ENCODE data around the gene TMCC1.

DNA sequence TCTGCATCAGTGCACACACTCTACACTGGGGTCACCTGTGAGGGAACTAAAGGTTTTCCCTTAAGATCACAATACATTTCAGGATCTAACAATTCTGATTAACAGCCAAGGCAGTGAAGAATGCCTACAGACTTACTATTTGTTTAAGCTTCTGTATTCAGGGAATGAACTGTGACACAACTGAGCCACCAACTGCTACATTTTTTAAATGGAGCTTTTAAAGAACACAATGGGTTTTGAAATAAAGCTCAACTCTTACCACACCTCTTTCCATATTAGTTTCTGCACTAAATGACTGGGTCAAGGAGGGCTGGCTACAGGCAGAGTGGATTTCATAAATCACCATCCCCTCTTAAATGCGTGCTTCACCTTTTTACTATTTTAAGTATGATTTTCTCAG lies 100.2 kb downstream of the TMCC1 start:
- no peak for TF ChIP-seq RARB (CRISPR knock-in tag; IDR thresholded peaks at IDR 0.05)
- TF ChIP-seq, protein P1, sequence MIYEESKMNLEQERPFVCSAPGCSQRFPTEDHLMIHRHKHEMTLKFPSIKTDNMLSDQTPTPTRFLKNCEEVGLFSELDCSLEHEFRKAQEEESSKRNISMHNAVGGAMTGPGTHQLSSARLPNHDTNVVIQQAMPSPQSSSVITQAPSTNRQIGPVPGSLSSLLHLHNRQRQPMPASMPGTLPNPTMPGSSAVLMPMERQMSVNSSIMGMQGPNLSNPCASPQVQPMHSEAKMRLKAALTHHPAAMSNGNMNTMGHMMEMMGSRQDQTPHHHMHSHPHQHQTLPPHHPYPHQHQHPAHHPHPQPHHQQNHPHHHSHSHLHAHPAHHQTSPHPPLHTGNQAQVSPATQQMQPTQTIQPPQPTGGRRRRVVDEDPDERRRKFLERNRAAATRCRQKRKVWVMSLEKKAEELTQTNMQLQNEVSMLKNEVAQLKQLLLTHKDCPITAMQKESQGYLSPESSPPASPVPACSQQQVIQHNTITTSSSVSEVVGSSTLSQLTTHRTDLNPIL (CRISPR knock-in tag; IDR thresholded peaks at IDR 0.05; ENCODE audit: low read depth): no peak
- TF ChIP-seq PPARA (CRISPR knock-in tag; IDR thresholded peaks at IDR 0.05; ENCODE audit: borderline replicate concordance): no peak
- TF ChIP-seq, protein P2, sequence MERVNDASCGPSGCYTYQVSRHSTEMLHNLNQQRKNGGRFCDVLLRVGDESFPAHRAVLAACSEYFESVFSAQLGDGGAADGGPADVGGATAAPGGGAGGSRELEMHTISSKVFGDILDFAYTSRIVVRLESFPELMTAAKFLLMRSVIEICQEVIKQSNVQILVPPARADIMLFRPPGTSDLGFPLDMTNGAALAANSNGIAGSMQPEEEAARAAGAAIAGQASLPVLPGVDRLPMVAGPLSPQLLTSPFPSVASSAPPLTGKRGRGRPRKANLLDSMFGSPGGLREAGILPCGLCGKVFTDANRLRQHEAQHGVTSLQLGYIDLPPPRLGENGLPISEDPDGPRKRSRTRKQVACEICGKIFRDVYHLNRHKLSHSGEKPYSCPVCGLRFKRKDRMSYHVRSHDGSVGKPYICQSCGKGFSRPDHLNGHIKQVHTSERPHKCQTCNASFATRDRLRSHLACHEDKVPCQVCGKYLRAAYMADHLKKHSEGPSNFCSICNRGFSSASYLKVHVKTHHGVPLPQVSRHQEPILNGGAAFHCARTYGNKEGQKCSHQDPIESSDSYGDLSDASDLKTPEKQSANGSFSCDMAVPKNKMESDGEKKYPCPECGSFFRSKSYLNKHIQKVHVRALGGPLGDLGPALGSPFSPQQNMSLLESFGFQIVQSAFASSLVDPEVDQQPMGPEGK (CRISPR knock-in tag; IDR thresholded peaks at IDR 0.05; ENCODE audit: borderline replicate concordance): no peak
- TF ChIP-seq TOX (CRISPR knock-in tag; IDR thresholded peaks at IDR 0.05; ENCODE audit: borderline replicate concordance): no peak
- no peak for TF ChIP-seq ZFP30 (CRISPR knock-in tag; IDR thresholded peaks at IDR 0.05)
- TF ChIP-seq, protein P3, sequence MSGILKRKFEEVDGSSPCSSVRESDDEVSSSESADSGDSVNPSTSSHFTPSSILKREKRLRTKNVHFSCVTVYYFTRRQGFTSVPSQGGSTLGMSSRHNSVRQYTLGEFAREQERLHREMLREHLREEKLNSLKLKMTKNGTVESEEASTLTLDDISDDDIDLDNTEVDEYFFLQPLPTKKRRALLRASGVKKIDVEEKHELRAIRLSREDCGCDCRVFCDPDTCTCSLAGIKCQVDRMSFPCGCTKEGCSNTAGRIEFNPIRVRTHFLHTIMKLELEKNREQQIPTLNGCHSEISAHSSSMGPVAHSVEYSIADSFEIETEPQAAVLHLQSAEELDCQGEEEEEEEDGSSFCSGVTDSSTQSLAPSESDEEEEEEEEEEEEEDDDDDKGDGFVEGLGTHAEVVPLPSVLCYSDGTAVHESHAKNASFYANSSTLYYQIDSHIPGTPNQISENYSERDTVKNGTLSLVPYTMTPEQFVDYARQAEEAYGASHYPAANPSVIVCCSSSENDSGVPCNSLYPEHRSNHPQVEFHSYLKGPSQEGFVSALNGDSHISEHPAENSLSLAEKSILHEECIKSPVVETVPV (CRISPR knock-in tag; IDR thresholded peaks at IDR 0.05): no peak
- TF ChIP-seq ESRRG (CRISPR knock-in tag; IDR thresholded peaks at IDR 0.05): no peak
- TF ChIP-seq, protein P4, sequence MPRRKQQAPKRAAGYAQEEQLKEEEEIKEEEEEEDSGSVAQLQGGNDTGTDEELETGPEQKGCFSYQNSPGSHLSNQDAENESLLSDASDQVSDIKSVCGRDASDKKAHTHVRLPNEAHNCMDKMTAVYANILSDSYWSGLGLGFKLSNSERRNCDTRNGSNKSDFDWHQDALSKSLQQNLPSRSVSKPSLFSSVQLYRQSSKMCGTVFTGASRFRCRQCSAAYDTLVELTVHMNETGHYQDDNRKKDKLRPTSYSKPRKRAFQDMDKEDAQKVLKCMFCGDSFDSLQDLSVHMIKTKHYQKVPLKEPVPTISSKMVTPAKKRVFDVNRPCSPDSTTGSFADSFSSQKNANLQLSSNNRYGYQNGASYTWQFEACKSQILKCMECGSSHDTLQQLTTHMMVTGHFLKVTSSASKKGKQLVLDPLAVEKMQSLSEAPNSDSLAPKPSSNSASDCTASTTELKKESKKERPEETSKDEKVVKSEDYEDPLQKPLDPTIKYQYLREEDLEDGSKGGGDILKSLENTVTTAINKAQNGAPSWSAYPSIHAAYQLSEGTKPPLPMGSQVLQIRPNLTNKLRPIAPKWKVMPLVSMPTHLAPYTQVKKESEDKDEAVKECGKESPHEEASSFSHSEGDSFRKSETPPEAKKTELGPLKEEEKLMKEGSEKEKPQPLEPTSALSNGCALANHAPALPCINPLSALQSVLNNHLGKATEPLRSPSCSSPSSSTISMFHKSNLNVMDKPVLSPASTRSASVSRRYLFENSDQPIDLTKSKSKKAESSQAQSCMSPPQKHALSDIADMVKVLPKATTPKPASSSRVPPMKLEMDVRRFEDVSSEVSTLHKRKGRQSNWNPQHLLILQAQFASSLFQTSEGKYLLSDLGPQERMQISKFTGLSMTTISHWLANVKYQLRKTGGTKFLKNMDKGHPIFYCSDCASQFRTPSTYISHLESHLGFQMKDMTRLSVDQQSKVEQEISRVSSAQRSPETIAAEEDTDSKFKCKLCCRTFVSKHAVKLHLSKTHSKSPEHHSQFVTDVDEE (CRISPR knock-in tag; IDR thresholded peaks at IDR 0.05): no peak
- TF ChIP-seq ZFP3 (CRISPR knock-in tag; IDR thresholded peaks at IDR 0.05): no peak
- TF ChIP-seq, protein P5, sequence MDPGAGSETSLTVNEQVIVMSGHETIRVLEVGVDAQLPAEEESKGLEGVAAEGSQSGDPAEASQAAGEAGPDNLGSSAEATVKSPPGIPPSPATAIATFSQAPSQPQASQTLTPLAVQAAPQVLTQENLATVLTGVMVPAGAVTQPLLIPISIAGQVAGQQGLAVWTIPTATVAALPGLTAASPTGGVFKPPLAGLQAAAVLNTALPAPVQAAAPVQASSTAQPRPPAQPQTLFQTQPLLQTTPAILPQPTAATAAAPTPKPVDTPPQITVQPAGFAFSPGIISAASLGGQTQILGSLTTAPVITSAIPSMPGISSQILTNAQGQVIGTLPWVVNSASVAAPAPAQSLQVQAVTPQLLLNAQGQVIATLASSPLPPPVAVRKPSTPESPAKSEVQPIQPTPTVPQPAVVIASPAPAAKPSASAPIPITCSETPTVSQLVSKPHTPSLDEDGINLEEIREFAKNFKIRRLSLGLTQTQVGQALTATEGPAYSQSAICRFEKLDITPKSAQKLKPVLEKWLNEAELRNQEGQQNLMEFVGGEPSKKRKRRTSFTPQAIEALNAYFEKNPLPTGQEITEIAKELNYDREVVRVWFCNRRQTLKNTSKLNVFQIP (CRISPR knock-in tag; IDR thresholded peaks at IDR 0.05; ENCODE audit: borderline replicate concordance, low read depth): no peak
